Fibroblast of villous mesenchyme (primary cell): ENCODE measurements around the gene OPRL1. TPM values are rescaled to one million over a fixed set of nuclear protein-coding genes. Genes with fewer than 3 reads are reported as not detected.

Experiments used
- DNase-seq: peaks from one replicate; pipeline ENCODE4 v3.0.0-alpha.2; 2010; ENCODE audit warnings: low read depth
- H3K4me3 ChIP-seq: 2 replicates; pipeline ENCODE4 v1.5.1; 2011; ENCODE audit warnings: low read depth, mild to moderate bottlenecking, low read length
- total RNA-seq: library from RNA; depleted of rRNA; stranded (reverse); fragments of >200 nt; gene quantifications from 2 replicates; pipeline ENCODE4 v1.2.3, GENCODE V29; 2012
- TF ChIP-seq, protein P1 (sequence below): IDR thresholded peaks from 2 replicates; pipeline ENCODE4 v1.5.1; 2012; ENCODE audit warnings: low read depth, mild to moderate bottlenecking, low read length; ENCODE audit not compliant: insufficient read depth

Gene OPRL1
- total RNA-seq, 1 donor, result 1.7 TPM

DNA sequence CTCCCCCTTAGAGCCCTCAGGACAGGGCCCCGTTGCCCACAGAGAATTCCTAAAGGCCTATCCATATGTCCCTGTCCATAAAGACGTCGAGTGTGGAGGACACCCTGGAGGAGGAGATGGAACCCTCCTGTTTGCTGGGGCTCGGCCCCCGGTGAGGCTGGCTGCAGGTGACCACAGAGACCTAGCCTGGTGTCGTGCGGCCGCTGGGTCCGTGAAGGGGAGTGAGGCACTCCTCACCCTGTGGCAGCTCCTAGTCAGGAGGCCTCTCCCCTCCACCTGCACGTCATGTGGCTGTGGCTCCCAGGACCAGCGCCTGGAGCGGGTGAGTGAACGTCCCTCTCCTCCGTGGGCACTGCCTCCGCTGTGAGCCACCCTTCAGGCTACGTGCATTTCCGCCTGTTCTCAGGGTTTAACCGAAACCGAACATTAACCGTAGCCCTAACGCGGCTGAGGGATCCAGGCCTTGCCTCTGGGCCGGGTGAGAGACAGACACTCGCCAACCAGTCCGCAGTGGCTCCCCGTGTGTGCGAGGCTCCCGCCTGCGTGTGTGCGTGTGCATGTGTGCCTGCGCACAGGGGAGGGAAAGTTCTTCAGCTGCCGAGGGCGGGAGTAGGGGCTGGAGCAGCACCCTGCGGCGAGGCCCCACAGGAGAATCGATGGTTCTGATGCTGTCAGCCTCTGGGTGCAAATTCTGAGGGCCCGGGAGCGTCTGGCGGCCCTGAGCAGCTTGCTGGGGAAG lies 22.8 kb upstream of the OPRL1 start:
- H3K4me3 ChIP-seq, result no peak overlapping the region
- DNase-seq, result no peak
- TF ChIP-seq, protein P1, sequence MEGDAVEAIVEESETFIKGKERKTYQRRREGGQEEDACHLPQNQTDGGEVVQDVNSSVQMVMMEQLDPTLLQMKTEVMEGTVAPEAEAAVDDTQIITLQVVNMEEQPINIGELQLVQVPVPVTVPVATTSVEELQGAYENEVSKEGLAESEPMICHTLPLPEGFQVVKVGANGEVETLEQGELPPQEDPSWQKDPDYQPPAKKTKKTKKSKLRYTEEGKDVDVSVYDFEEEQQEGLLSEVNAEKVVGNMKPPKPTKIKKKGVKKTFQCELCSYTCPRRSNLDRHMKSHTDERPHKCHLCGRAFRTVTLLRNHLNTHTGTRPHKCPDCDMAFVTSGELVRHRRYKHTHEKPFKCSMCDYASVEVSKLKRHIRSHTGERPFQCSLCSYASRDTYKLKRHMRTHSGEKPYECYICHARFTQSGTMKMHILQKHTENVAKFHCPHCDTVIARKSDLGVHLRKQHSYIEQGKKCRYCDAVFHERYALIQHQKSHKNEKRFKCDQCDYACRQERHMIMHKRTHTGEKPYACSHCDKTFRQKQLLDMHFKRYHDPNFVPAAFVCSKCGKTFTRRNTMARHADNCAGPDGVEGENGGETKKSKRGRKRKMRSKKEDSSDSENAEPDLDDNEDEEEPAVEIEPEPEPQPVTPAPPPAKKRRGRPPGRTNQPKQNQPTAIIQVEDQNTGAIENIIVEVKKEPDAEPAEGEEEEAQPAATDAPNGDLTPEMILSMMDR, result no peak

DNA sequence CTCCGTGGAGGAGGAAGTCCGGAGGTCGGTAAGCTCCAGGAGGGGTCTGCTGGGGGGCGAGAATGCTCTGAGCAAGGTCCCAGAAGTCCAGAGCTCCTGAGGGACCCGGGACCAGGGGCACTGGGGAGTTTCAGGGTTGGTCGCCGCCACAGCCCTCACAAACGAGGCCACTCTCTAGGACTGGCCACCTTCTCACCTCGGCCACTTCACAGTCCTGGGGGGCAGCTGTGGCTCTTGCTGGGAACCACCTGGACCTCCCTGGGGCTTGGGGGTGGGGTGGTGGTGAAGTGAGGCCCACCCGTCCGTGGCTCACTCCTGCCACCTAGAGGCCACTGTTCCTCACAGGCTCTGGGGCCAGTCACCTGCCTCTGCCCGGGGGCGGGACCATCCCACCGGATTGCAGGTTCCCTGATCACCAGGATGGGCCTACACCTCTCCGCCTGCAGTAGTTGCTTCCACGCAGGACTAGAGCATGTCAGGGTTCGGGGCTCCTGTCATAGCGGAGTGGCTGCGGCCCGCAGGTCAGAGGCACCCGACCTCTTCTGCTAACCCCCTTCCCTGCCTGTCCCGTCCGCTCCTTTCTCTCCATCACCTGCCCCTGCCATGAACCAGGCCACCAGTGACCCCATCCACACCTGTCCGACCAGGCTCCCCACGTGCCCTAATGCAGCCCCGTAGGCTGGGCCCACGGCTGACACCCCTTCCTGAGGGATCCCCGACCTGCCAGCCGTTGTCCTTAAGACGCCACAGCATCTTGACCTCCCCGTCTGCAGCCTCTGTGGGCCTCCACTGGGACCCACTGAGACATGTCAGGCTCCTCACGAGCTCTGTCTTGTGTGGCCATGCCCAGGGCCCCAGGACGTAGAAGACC lies 22.0 kb upstream of the OPRL1 start:
- TF ChIP-seq, protein P1, result peak; percentile 85
- DNase-seq, result peak; percentile 54
- H3K4me3 ChIP-seq, result no peak overlapping the region

DNA sequence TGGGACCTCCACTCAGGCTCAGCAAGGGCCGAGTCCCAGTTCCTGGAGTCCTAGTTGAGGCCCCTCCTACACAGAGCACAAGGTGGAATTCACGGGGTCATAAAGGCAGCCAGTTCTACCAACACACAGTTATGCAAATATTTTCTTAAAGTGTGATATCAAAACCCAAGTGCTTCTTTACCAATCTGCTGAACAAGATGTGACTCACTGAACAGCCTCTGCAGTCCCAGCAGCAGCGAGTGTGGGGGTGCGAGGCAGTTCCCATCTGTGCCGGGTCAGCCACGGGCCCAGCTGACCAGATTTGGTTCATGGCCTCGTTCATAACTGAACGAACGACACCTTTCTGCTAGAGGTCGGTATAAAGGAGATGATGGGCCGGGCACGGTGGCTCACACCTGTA lies 21.3 kb upstream of the OPRL1 start:
- no peak overlapping the region for H3K4me3 ChIP-seq
- TF ChIP-seq, protein P1, result no peak
- DNase-seq, result no peak

DNA sequence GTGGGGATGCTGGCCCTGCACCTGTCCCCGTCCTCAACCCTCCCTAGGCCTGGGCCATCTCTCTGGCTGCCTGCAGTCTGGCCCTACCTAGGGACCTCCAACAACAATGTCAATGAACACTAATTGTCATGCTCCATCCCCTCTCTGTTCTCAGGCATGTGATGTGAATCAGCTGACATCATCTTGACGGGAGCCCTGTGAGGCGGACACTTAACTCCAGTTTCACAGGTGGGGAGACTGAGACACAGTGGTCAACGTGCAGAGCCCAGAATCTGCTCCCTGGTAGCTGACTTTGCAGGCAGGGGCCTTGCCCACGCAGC lies 17.6 kb upstream of the OPRL1 start:
- peak overlapping the region; percentile 87 for H3K4me3 ChIP-seq
- TF ChIP-seq, protein P1, result no peak
- no peak for DNase-seq

DNA sequence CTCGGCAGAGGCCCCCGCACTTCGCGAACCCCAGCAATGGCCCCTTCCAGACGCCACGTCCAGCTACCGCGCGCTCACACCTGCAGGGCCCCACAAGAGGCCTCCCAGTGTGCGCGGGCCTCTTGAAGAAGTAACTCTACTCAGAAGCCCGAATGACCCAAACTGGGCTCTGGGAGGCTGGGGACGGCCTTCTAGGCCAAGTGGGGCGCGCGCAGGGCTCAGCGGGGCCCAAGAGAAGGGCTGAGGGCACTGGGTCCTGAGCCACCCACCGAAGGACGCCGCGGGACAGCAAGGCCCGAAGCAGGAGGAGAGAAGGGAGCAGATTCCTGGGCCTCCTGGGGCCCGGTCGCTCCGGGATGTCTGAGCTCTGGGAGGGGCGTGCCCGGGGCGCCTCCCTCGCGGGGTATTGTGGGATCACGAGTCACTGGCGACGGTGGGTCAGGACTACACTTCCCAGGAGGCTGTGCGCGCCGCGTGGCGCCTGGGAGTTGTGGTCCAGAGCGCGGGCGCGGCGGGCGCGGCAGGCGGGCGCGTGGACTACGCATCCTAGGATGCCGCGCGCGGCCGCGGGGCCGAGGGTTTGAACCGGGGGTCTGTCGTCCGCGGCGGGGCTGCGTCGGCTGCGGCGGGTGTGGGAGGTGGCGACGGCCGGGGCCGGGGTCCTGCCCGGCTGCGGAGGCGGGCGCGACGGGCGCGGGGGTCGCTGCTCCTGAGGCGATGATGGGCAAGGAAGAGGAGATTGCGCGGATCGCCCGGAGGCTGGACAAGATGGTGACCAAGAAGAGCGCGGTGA lies 17.1 kb upstream of the OPRL1 start, which contains the start of gene TCEA2:
TSS of gene TCEA2 (plus strand) at position 603 of the 793 bp plus-strand sequence. CDS start at position 718, 115 bp downstream.
- H3K4me3 ChIP-seq, result peak within 1 kb of the TSS; percentile 87
- DNase-seq, result peak; percentile 96
- TF ChIP-seq, protein P1, result no peak

DNA sequence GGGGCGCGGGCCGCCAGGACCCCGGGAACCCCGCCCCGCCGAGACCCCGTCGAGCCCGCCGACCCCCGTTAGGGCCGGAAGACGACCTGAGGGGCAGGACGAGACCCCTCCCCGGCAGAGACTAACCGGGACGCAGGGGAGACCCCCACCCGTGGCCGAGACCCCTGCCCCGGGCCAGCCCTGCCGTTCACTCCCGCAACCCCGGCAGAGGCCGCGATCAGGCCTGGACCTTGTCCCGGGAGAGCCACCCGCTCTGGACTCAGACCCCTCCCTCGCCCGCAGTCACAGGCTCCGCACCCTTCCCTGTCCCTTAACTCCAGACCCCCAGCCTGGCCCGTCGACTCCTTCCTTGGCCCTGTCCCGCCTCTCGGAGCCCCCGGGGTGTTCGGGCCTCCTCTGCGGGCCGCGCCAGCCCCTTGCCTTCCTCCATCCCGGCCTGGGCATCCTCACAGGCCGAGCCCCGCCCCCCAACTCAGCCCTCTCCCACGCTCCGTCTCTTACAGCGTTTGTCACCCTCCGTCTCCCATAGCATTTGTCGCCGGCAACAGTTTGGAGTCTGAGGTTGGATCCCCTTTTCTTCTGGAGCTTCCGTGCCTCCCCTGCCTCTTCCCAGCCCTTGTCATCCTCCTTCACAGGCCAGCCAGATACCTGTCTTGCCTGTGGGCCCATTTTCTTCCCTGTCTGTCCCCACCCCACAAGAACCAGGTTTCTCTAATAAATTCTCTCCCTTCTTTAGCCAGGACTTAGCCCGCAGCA lies 16.3 kb upstream of the OPRL1 start:
- TF ChIP-seq, protein P1, result no peak
- H3K4me3 ChIP-seq, result peak overlapping the region; percentile 87
- DNase-seq, result no peak
